ENCODE results near the gene STX1B.
"Not testable (repeated sequence)": the region's sequence is repeated elsewhere in the genome, so short reads cannot be mapped to it uniquely, and the experiment has no call there.

The STX1B gene

DNA sequence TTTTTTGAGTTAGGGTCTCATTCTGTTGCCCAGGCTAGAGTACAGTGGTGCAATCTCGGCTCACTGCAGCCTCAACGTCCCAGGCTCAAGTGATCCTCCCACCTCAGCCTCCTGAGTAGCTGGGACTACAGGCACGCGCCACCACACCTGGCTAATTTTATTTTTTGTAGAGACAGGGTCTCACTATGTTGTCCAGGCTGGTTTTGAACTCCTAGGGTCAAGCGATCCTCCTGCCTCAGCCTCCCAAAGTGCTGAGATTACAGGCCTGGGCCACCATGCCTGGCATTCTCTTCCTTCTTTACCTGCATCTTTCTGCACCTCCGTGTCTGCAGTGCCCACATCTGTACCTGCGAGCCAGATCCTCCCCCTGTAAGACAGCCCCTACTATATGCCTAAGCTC, 1.4 kb upstream of the STX1B start:
- DNase-seq, result not testable (repeated sequence)

- no peak for DNase-seq
Measured at GRCh38 chr16:31009894-31010584, 399 bp downstream of the STX1B start.

- no peak for DNase-seq
Measured at GRCh38 chr16:31009120-31009519, 1.3 kb downstream of the STX1B start.

- DNase-seq, result no peak
Measured at GRCh38 chr16:31008551-31008950, 1.9 kb downstream of the STX1B start.

- DNase-seq, result no peak
Measured at GRCh38 chr16:31008149-31008548, 2.3 kb downstream of the STX1B start.

DNA sequence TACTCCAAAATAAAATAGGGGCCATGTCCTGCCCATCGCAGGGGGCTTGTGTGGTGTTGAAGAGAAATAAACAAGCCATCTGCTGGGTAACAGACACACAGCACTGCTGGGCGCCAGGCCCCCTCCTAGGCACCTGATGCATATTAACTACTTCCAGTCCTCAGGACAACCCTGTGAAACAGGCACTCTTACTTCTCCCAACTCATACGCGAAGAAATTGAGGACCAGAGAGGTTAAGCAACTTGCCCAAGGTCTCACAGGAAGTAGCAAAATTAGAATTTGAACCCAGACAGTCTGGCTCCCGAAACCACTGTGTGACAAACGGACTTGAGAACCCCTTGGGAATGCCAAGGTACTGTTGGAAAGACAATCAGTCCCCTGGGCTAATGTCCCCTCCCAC, 2.8 kb downstream of the STX1B start:
- DNase-seq, result no peak

- DNase-seq, result no peak
Measured at GRCh38 chr16:31006589-31006988, 3.8 kb downstream of the STX1B start.

GRCh38 chr16:31006086-31006385, 4.4 kb downstream of the STX1B start:
- no peak for DNase-seq

DNA sequence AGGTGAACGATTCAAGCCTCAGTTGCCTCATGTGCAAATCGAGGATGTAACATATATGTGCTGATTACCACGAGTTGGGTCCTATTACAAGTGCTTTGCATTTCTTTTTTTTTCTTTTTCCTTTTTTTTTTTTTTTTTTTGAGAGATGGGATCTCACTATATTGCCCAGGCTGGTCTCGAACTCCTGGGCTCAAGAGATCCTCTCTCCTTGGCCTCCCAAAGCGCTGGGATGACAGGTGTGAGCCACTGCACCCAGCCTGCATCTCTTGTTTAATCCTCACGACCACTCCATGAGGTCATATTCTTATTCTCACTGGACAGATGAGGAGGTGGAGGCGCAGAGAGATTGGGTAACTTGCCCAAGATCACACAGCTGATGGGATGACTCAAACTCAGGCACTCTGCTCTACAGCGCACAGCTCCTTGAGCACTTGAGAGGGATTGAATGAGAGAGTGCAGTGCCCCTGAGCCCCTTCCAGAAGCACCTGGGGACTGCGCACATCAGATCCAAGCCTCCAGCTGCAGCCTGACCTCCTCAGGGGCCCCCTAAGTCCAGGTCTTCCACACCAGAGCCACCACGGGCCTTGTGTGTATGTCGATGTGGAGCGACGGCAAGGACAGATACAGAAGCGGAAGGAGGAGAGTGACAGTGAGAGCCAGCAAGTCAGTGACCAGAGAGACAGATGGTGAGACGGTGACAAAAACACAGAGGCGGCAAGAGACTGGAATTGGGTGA, 4.9 kb downstream of the STX1B start:
- DNase-seq, result no peak

- no peak for DNase-seq
Measured at GRCh38 chr16:31004658-31005057, 5.8 kb downstream of the STX1B start.

DNA sequence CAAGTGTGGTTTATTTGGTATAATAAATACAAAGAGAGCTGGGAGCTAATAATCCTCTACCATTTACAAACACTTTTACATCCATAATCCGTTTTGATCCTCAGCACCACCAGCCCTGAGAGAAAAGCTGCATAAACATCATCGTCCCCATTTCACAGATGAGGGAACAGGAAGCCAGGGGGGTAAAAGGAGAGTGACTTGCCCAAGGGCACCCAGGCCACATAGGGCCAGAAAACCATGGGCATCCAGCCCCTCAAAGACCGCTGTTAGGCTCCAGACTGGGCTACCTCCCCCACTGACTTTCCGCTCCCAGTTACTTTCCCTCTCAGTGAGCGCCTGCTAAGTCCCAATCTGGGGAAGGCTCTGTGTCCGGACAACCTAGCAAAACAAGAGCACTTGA, 6.7 kb downstream of the STX1B start:
- no peak for DNase-seq

DNA sequence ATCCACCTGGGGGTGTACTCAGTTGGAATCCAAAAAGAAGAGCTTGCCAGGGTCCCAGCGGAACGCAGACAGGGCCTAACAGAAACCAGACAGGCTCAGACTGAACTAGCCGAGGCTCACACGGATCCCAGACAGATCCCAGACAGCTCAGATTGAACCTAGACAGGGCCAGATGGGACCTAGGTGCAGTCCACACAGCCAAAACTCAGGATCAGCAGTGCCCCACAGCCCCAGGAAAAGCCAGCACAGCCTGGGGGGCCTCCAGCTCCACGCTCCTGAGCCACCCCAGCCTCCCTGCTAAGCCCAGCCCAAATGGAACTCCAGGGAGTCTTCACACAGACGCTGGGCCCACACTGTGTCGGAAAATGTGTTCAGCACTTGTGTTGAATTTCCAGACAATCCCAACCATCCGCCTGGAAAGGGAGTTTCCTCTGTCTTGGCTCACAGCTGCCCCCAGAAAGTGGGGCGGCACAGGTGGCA, 7.5 kb downstream of the STX1B start:
- DNase-seq, result no peak

GRCh38 chr16:31002250-31002700, 8.2 kb downstream of the STX1B start:
- DNase-seq, result no peak

- no peak for DNase-seq
Measured at GRCh38 chr16:31001507-31002249, 8.8 kb downstream of the STX1B start.

DNA sequence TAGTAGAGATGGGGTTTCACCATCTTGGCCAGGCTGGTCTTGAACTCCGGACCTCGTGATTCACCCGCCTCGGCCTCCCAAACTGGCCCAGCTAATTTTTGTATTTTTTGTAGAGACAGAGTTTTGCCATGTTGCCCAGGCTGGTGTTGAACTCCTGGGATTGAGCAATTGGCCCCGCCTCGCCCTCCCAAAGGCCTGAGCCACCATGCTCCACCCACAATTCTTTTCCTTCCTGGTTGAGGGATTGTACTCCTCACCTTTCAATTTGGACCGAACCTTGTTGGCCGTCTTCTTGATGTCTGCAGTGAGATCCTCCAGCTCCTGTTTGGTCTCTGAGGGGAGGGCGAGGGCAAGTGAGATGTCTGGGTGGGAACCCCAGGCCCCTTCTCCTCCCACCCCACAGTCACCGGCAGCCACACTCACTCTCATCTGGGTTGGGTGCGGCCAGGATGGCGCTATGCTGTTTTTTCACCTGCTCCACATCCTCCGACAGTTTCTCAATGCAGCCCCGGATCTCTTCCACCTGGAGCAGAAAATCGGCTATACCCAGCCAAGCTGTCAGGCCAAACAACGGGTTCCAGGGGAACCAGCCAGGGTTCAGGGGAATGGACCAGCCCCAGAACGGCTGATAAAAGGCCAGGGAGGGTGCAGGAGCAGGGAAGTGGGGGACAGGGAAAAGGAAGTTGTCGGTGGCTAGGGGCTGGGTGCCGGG, 9.6 kb downstream of the STX1B start:
- no peak for DNase-seq

- no peak for DNase-seq
Measured at GRCh38 chr16:30998852-30999761, 11.3 kb downstream of the STX1B start.

GRCh38 chr16:30997725-30998711, 12.4 kb downstream of the STX1B start:
- DNase-seq, result no peak

DNA sequence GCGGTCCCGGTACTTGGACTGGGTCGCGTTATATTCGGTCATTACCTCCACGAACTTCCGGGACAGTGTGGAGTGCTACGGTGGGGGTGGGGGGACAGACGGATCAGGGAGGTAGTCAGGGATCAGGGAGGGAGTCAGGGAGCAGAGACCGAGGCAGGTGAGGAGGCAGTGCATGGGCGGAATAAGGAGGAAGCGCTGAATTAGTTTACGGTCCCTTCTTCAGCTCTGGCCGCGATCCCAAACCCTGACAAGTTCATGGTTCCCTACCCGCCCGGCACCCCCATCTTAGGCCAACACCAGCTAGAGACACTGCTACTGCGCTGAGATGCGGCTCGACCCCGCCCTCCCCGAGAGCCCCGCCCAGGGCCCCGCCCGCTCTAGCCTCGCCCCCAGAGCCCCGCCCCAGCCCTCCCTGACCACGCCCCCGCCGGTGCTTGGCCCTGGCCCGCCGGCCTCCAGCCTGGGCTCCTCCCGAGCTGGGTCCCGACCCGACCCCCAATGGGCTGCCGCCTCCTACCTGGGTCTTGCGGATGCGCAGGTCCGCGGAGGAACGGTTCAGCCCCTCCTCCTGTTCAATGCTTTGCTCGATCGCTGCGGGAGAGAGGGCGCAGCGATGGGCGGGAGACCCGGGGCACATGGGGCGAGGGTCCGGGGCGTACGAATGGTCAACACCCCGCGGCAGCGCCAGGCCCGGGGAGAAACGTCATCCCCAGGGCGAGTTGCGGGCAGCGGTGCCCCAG, 13.3 kb downstream of the STX1B start:
- peak; percentile 80 for DNase-seq

DNA sequence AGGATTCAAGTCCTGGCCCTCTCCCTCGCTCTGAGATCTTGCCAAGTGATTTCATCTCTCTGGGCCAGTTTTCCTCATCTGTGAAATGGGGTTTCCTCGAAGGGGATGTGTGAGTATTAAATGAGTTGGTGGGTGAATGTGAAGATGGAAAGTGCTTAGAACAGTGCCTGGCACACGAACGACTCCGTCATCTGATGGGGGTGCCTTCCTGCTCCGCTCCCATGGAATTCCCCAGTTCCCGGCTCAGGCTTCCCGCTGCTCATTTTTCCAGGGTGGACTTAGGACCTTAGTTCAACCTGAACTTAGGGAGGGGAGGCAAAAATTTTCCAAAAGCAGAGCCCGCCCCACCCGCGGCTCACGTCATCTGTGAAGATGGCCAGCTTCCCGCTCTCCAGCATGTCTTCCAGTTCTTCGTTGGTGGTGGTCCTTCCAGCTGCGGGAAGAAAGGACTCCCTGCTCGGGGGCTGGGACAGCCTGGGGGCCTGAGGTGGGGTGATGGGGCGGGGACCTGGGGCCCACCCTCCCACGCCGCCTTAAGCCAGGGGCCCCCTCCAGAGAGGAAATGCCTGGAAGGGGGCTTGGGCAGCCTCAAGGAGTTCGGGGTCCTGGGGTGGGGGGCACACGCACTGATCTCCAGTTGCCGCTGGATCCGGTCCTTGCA, 14.0 kb downstream of the STX1B start:
- DNase-seq, result no peak

DNA sequence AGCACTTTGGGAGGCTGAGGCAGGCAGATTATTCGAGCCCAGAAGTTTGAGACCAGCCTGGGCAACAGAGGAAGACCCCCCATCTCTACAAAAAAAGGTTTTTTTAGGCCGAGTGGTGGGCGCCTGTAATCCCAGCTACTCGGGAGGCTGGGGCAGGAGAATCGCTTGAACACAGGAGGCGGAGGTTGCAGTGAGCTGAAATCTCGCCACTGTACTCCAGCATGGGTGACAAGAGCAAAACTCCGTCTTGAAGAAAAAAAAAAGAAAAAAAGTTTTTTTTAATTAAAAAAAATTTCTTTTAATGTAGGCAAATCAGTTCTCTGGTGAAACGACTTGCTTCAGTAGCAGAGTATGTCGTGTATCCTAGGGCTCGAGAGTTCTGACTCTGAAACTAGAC, 14.5 kb downstream of the STX1B start:
- DNase-seq, result no peak

All from activated CD8-positive, alpha-beta memory T cell treated with anti-CD3 and anti-CD28 coated beads, Interleukin-2, amount 50 U/mL, for 4 hours (primary cell).